ENCODE measurements around the gene SLC4A8. TPM values are rescaled to one million over a fixed set of nuclear protein-coding genes. Genes with fewer than 3 reads are reported as not detected.

The SLC4A8 gene
- total RNA-seq, 1 experiment from 2014 or later: 26.3 TPM

DNA sequence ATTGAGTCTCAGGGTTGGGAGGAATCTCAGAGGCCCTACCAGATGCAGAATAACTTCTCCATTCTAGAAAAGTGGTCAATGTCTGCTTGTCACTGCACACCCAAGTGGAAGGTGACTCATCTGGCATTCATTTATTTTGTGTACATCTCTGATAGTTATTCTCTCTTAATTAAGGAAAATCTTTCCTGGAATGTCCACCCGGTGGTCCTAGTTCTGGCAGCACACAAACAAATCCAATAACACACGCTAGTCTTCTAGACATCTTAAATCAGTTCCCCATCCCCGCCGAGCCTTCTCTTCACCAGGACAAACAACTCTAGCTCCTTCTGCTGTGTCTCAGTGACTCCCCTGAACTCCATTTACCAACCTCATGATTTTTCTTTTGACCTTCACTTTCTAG, 116.4 kb downstream of the SLC4A8 start:
- TF ChIP-seq, protein P1, sequence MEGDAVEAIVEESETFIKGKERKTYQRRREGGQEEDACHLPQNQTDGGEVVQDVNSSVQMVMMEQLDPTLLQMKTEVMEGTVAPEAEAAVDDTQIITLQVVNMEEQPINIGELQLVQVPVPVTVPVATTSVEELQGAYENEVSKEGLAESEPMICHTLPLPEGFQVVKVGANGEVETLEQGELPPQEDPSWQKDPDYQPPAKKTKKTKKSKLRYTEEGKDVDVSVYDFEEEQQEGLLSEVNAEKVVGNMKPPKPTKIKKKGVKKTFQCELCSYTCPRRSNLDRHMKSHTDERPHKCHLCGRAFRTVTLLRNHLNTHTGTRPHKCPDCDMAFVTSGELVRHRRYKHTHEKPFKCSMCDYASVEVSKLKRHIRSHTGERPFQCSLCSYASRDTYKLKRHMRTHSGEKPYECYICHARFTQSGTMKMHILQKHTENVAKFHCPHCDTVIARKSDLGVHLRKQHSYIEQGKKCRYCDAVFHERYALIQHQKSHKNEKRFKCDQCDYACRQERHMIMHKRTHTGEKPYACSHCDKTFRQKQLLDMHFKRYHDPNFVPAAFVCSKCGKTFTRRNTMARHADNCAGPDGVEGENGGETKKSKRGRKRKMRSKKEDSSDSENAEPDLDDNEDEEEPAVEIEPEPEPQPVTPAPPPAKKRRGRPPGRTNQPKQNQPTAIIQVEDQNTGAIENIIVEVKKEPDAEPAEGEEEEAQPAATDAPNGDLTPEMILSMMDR (conservative IDR thresholded peaks at IDR 0.05): no peak
- Histone ChIP-seq H3K23me2 (ENCODE audit: insufficient read length, low read depth, low read length, poor library complexity, severe bottlenecking) (peaks cover 3% of the 10 kb centered on the region), H3T11ph (ENCODE audit: low read length) (no peak overlapping the region), H4K8ac (replicated peaks; ENCODE audit: insufficient read length, low read depth, low read length) (no peak overlapping the region), H3K18ac (ENCODE audit: insufficient read length, low read depth, low read length) (no peak overlapping the region), H3K79me2 (ENCODE audit: insufficient read depth, low read length) (no peaks in the 10 kb centered on the region), H2AK5ac (ENCODE audit: insufficient read length, low read length) (no peak overlapping the region), H2BK5ac (ENCODE audit: insufficient read length, low read length) (no peak overlapping the region), H2BK12ac (ENCODE audit: insufficient read length, low read depth, low read length) (no peak overlapping the region), H3K9me3 (ENCODE audit: control insufficient read depth, low read depth, low read length) (no peaks in the 10 kb centered on the region), H3K4me1 (ENCODE audit: insufficient read depth, low read length) (peaks cover 3% of the 10 kb centered on the region; the same call in 1 of the 2 replicates), H2AFZ (ENCODE audit: low read length) (no peak overlapping the region), H4K91ac (ENCODE audit: insufficient read length, low read depth, low read length) (no peak overlapping the region), H2BK120ac (ENCODE audit: low read depth, low read length, poor library complexity, severe bottlenecking) (no peak overlapping the region), H3K4ac (ENCODE audit: low read depth, low read length) (no peak overlapping the region), H3K23ac (ENCODE audit: insufficient read length, low read depth, low read length) (no peak overlapping the region), H3K27me3 (ENCODE audit: insufficient read depth, low read length) (no peaks in the 10 kb centered on the region), H3K14ac (ENCODE audit: insufficient read depth, low read length) (no peak overlapping the region), H3K4me2 (ENCODE audit: insufficient read depth, insufficient read length, low read length) (no peak overlapping the region), H4K20me1 (ENCODE audit: control insufficient read depth, insufficient read depth, insufficient read length) (no peaks in the 10 kb centered on the region), H3K9ac (ENCODE audit: extremely low read depth, insufficient read length, low read length) (no peak overlapping the region), H3K27ac (ENCODE audit: insufficient read length, low read depth, low read length) (no peak overlapping the region), H3K79me1 (ENCODE audit: insufficient read depth, low read depth, low read length, poor library complexity, severe bottlenecking) (no peaks in the 10 kb centered on the region), H2BK15ac (ENCODE audit: low read depth, low read length) (no peak overlapping the region), H2BK20ac (ENCODE audit: low read depth, low read length, poor library complexity, severe bottlenecking) (no peak overlapping the region), H3K56ac (ENCODE audit: insufficient read length, low read depth, low read length) (no peak overlapping the region), H4K5ac (ENCODE audit: insufficient read length, low read depth, low read length) (no peak overlapping the region)
- Mint-ChIP-seq H3K36me3 (ENCODE audit: insufficient read depth in 1 of 3, low read depth in 3 of 3) (no peaks in the 10 kb centered on the region), H3K9me3 (no peaks in the 10 kb centered on the region), H3K4me3 (no peak overlapping the region), H3K4me1 (peaks cover 42 to 46% of the 10 kb centered on the region in 2 experiments), H3K27me3 (ENCODE audit: low read depth) (peaks cover 3% of the 10 kb centered on the region; the same call in 1 of the 2 replicates), H3K27ac (no peak overlapping the region)
- DNase-seq: no peak
- no CpG with 5 or more reads among the region's 4 CpGs for WGBS (ENCODE audit: extremely low coverage, insufficient read length, low lambda C conversion rate)

Measured in H9 (cell line).